ENCODE data around the gene GLI3.

The GLI3 gene

DNA sequence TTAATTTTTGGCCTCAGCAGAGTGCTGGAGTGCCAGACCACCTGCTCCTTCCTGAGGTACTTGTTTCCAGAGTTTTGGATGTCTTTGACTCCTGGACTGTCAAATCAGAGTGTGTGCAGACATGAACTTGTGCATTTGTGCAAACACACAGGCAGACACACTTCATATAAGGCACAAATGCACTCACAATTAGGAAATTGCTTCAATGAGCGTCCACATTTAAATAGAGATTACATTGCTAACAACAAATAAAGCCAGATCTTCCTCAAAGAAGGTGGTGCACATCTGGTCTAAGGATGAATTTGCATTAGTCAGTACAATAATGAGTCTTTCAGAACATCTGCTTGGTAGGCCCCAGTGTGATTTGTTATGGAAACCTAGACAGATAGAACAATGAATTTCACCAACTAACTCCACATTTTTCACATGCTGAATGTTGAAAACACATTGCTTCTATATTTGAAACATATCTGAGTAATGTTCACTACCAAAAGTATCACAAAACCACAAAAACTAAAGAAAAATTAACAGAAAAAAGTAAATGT lies 267.4 kb downstream of the GLI3 start:
- no peak overlapping the region for H3K4me3 ChIP-seq
- TF ChIP-seq, protein P1, sequence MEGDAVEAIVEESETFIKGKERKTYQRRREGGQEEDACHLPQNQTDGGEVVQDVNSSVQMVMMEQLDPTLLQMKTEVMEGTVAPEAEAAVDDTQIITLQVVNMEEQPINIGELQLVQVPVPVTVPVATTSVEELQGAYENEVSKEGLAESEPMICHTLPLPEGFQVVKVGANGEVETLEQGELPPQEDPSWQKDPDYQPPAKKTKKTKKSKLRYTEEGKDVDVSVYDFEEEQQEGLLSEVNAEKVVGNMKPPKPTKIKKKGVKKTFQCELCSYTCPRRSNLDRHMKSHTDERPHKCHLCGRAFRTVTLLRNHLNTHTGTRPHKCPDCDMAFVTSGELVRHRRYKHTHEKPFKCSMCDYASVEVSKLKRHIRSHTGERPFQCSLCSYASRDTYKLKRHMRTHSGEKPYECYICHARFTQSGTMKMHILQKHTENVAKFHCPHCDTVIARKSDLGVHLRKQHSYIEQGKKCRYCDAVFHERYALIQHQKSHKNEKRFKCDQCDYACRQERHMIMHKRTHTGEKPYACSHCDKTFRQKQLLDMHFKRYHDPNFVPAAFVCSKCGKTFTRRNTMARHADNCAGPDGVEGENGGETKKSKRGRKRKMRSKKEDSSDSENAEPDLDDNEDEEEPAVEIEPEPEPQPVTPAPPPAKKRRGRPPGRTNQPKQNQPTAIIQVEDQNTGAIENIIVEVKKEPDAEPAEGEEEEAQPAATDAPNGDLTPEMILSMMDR (IDR thresholded peaks at IDR 0.05) = no peak
- no peak for DNase-seq (ENCODE audit: low spot score)
- no peak overlapping the region for H3K27ac ChIP-seq

- no peak for DNase-seq (ENCODE audit: low spot score)
- Histone ChIP-seq H3K4me3 (no peak overlapping the region), H3K27ac (no peak overlapping the region)
- TF ChIP-seq, protein P1 (IDR thresholded peaks at IDR 0.05) = no peak
Observed at GRCh38 chr7:41967156-41967555, 269.9 kb downstream of the GLI3 start.

- Histone ChIP-seq H3K4me3 (no peak overlapping the region), H3K27ac (no peak overlapping the region)
- TF ChIP-seq, protein P1 (IDR thresholded peaks at IDR 0.05) = no peak
- no peak for DNase-seq (ENCODE audit: low spot score)
Observed at GRCh38 chr7:41965951-41966505, 271.0 kb downstream of the GLI3 start.

DNA sequence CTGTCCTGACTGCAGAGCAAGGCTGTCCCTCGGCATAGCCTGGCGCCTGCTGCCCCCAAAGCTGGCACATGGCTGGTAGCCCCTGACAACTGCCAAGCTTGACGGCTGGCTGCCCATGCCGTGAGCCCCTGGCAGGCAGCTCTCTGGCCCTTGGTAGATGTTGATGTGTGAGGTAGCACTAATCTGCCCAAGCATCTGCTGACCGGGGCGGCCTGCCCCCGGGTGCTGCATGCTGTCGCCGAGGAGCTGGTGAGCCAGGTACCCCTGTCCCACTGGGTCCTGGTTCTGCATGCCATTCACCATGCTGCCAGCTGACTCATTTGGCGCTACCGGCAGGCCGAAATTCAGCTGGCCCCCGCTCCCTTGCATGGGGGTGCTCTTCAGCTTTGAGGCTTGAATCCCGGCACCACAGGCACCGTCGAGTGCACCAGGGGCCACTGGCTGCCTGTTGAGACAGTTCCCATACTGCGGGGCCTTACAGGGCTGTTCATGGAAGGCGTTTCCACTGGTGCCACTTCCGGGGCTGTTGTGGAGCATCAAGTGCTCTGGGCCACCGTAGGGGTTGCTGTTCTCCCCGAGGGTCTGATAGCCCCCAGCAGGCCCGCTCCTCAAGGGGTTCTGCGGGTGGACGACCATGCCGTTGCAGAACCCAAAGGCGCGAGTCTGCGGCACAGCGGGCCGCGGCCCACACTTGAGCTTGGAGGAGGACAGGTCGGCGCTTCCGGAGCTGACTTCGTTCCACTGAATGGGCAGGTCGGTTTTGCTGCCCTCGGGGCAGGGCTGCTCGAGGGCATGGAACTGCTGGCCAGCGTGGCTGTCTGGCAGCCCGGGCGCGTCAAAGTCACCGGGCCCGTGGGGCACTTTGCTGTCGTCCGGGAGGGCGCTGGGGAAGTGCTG lies 271.9 kb downstream of the GLI3 start:
- Histone ChIP-seq H3K27ac (no peak overlapping the region), H3K4me3 (no peak overlapping the region)
- DNase-seq (ENCODE audit: low spot score) = no peak
- TF ChIP-seq, protein P1 (IDR thresholded peaks at IDR 0.05) = no peak

- no peak overlapping the region for H3K4me3 ChIP-seq
- no peak for DNase-seq (ENCODE audit: low spot score)
- TF ChIP-seq, protein P1 (IDR thresholded peaks at IDR 0.05) = no peak
- no peak overlapping the region for H3K27ac ChIP-seq
Observed at GRCh38 chr7:41964183-41964753, 272.7 kb downstream of the GLI3 start.

- Histone ChIP-seq H3K4me3 (peak overlapping the region; percentile 24), H3K27ac (no peak overlapping the region)
- TF ChIP-seq, protein P1 (IDR thresholded peaks at IDR 0.05) = no peak
- DNase-seq (ENCODE audit: low spot score) = no peak
Observed at GRCh38 chr7:41956705-41957104, 280.3 kb downstream of the GLI3 start.

Measured in coronary artery (tissue), 2 donors.